SK-N-SH (cell line): ENCODE data around the gene BCL2A1.

Source experiments
- ELF1 ChIP-seq: IDR thresholded peaks from 2 replicates; pipeline ENCODE4 v1.4.0; 2012
- RFX5 ChIP-seq: IDR thresholded peaks from 2 replicates; pipeline ENCODE4 v1.6.1; 2012; ENCODE audit warnings: mild to moderate bottlenecking, improper control_type of control experiment, low read length
- TAF1 ChIP-seq: IDR thresholded peaks from 2 replicates; pipeline ENCODE4 v1.6.1; 2012; ENCODE audit warnings: low read depth, mild to moderate bottlenecking, low read length, moderate library complexity, borderline replicate concordance
- YY1 ChIP-seq: IDR thresholded peaks from 2 replicates; pipeline ENCODE4 v1.4.0; 2012; ENCODE audit warnings: low read depth, mild to moderate bottlenecking
- TF ChIP-seq, protein P1 (sequence below): fragments of 200-600 bp; sonication (generic); IDR thresholded peaks from 2 replicates; pipeline ENCODE4 v1.6.1; 2017; ENCODE audit warnings: antibody characterized with exemption, mild to moderate bottlenecking, moderate library complexity

DNA sequence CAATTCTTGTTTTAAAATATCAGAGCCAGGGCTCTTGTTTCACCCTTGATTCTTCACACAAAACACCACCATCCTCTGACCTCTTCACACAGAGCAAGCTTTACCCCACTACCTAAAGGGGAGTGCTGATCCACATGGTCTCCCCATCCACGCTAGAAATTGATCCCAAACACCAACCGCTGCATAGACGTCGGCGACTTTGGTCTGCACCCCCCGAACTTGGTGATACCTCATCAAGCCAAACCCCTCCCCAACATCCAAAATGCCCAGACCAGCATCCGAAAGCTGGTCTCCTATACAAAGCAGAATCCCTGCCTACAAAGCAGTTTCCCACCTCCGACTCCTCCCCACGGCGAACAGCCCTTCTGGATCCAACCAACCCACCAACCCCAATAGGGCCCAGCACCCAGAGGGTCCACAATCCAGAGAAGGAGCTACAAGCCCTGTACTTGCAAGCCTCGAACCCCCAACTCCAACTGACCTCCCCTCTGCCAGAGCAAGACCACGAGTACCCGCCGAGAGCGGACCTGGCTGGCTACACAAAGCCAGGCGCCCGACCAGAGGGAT, 48.4 kb downstream of the BCL2A1 start:
- TF ChIP-seq, protein P1, sequence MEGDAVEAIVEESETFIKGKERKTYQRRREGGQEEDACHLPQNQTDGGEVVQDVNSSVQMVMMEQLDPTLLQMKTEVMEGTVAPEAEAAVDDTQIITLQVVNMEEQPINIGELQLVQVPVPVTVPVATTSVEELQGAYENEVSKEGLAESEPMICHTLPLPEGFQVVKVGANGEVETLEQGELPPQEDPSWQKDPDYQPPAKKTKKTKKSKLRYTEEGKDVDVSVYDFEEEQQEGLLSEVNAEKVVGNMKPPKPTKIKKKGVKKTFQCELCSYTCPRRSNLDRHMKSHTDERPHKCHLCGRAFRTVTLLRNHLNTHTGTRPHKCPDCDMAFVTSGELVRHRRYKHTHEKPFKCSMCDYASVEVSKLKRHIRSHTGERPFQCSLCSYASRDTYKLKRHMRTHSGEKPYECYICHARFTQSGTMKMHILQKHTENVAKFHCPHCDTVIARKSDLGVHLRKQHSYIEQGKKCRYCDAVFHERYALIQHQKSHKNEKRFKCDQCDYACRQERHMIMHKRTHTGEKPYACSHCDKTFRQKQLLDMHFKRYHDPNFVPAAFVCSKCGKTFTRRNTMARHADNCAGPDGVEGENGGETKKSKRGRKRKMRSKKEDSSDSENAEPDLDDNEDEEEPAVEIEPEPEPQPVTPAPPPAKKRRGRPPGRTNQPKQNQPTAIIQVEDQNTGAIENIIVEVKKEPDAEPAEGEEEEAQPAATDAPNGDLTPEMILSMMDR: no peak
- TF ChIP-seq YY1 (no peak), RFX5 (no peak), TAF1 (no peak), ELF1 (no peak)
